Measurements from ENCODE around the gene MRPL58.
A peak's percentile ranks its signal among the peaks of the same experiment; 100 is the strongest.
"Not testable (repeated sequence)": the region's sequence is repeated elsewhere in the genome, so short reads cannot be mapped to it uniquely, and the experiment has no call there.

MRPL58 gene

DNA sequence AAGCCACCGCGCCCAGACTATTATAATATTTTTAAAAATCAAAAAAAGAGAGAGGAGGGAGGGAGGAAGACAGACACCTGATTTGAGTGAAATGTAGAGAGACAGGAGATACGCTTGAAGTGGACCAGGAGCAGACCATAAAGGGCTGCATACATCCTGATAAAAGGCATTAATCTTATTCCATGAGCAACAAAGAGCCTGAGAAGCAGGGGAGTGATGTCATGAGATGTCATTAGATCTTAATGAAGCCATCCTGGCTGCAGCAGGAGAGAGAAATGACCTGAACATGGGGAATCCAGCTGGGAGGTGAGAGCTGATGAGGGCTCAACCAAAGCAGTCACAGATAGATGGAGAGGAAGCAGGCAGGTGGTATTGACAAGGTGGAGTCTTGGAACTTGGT lies 34.7 kb upstream of the MRPL58 start:
- CTCF ChIA-PET, result interaction anchor here (1.6 to 3.6 kb wide), 2 partner anchors 11 to 16 kb away, joined by 4 to 26 read pairs; no protein-coding TSS in a partner anchor
- POLR2A ChIA-PET, result no interaction called here
- DNase-seq (ENCODE audit: low read depth, low spot score), result no peak
- no peak overlapping the region for H3K4me3 ChIP-seq (ENCODE audit: low read depth, low read length)
- TF ChIP-seq, protein P1, sequence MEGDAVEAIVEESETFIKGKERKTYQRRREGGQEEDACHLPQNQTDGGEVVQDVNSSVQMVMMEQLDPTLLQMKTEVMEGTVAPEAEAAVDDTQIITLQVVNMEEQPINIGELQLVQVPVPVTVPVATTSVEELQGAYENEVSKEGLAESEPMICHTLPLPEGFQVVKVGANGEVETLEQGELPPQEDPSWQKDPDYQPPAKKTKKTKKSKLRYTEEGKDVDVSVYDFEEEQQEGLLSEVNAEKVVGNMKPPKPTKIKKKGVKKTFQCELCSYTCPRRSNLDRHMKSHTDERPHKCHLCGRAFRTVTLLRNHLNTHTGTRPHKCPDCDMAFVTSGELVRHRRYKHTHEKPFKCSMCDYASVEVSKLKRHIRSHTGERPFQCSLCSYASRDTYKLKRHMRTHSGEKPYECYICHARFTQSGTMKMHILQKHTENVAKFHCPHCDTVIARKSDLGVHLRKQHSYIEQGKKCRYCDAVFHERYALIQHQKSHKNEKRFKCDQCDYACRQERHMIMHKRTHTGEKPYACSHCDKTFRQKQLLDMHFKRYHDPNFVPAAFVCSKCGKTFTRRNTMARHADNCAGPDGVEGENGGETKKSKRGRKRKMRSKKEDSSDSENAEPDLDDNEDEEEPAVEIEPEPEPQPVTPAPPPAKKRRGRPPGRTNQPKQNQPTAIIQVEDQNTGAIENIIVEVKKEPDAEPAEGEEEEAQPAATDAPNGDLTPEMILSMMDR (IDR thresholded peaks at IDR 0.05; ENCODE audit: insufficient read depth, low read length, missing control alignments), result no peak

DNA sequence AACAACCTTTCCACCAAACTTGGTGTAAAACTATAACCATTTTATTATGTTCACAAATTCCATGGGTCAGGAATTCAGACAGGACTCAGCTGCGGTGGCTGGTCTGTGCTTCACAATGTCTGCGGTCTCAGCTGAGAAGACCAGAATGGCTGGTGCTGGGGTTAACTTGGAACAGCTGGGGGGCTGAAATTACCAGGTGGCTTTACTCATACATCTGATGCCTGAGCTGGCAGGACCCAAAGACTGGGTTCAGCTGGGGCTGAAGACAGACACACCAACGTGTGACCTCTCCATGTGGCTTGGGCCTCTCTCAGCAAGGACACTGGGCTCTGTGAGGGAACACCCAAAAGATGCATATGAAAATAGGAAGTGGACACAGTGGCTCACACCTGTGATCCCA lies 34.2 kb upstream of the MRPL58 start:
- H3K4me3 ChIP-seq (ENCODE audit: low read depth, low read length), result no peak overlapping the region
- POLR2A ChIA-PET, result no interaction called here
- CTCF ChIA-PET, result interaction anchor here (1.5 to 3.6 kb wide), 3 partner anchors 11 to 20 kb away, joined by 4 to 26 read pairs (median 4); no protein-coding TSS in a partner anchor
- TF ChIP-seq, protein P1 (IDR thresholded peaks at IDR 0.05; ENCODE audit: insufficient read depth, low read length, missing control alignments), result no peak
- no peak for DNase-seq (ENCODE audit: low read depth, low spot score)

DNA sequence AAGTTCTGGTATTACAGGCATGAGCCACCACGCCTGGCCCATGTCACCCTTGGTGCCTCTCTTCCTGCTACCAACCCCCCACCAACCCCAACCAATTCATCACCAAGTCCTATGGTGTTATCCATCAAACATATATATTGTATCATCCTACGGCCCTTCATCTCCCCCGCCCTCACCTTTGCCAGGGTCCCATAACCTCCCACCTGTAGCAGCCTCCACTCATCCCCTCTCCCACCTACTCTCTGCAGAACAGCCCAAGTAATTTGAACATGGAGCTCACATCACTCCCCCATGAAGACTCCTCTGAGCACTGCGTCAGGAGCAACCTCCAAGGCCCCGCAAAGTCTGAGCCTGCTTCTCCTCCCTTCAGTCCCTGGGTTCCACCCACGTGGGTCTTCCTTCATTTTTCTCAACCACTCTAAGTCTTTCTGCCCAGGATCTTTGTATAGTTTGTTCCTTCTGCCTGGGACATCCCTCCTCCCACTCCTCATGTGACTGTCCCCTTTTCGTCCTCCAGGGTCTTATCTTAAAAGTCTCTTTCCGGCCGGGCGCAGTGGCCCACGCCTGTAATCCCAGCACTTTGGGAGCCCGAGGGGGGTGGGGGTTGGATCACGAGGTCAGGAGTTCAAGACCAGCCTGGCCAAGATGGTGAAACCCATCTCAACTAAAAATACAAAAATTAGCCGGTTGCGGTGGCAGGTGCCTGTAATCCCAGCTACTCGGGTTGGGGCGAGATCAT lies 32.9 kb upstream of the MRPL58 start:
- POLR2A ChIA-PET, result no interaction called here
- DNase-seq (ENCODE audit: low read depth, low spot score), result no peak
- TF ChIP-seq, protein P1 (IDR thresholded peaks at IDR 0.05; ENCODE audit: insufficient read depth, low read length, missing control alignments), result no peak
- no peak overlapping the region for H3K4me3 ChIP-seq (ENCODE audit: low read depth, low read length)
- CTCF ChIA-PET, result interaction anchor here (1.5 to 3.6 kb wide), 4 partner anchors 13 to 22 kb away, joined by 3 to 26 read pairs (median 4); no protein-coding TSS in a partner anchor

DNA sequence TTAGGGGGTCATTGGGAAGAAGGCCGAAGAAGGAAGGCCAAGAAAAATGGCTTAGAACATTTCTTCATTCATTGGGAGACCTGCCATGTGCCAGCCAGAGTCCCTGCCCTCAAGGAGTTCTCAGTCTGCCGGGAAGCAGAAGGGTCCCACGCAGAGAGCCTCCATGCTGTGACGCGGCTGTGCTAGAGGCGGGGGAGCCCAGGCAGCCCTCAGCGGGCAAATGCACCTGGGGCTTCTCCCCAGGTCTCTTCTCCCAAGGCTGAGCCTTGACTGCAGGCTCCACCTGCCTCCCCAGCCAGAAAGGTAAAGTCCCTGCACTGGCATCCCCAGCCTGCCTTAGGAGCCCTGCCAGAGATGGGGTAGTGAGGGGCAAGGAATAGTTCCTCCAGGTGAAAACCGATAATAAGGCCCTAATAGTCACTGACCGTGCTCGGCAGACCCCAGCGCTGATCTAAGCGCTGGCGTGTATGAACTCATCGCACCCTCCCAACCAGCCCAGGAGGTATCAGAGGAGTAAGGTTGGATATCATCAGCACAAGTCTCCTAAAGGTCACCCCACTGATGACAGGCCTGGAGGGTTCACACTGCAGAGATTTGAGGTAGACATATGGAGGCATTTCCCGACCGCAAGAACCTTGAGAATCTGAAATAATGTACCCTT lies 31.0 kb upstream of the MRPL58 start:
- DNase-seq (ENCODE audit: low read depth, low spot score), result no peak
- POLR2A ChIA-PET, result no interaction called here
- TF ChIP-seq, protein P1 (IDR thresholded peaks at IDR 0.05; ENCODE audit: insufficient read depth, low read length, missing control alignments), result no peak
- CTCF ChIA-PET, result no interaction called here
- H3K4me3 ChIP-seq (ENCODE audit: low read depth, low read length), result peak overlapping the region; percentile 72

DNA sequence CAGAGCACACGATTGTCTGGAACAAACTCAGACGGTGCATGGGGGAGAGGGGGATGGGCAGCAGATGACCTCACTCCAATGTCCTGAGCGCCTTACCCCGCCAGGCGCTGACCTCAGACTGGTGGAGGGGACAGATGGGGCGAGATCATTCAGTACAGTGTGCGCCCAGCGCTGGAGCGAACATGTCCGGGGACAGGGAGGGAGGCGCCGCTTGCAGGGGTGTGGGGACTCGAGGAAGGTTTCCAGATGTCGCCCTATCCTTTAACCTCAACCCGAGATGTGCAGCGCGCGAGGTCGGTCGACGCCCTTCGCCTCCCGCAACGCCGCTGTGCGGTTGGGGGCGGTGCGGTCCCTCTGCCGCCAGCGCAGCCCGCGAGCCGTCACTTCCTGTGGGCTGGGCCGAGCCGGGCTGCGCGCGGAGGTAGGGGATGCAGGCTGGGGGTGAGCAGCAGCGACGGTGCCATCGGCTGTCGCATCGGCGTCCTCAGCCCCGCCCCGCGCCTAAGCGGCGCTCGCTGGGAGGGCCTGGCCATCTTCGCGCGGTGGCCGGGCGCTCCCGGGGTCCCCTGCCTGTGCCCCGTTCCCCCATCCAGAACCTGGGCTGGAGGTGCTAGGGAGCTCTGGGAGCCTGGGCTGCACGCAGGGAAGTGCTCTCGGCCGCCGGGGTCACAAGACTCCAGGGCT lies 30.3 kb upstream of the MRPL58 start:
- ChIA-PET CTCF (interaction anchor here (0.7 to 3.2 kb wide), 4 partner anchors 11 to 22 kb away, joined by 3 to 22 read pairs (median 4); no protein-coding TSS in a partner anchor), POLR2A (interaction anchor here (0.7 kb wide), 1 partner anchor 29 kb away, joined by 3 read pairs; no protein-coding TSS in a partner anchor)

DNA sequence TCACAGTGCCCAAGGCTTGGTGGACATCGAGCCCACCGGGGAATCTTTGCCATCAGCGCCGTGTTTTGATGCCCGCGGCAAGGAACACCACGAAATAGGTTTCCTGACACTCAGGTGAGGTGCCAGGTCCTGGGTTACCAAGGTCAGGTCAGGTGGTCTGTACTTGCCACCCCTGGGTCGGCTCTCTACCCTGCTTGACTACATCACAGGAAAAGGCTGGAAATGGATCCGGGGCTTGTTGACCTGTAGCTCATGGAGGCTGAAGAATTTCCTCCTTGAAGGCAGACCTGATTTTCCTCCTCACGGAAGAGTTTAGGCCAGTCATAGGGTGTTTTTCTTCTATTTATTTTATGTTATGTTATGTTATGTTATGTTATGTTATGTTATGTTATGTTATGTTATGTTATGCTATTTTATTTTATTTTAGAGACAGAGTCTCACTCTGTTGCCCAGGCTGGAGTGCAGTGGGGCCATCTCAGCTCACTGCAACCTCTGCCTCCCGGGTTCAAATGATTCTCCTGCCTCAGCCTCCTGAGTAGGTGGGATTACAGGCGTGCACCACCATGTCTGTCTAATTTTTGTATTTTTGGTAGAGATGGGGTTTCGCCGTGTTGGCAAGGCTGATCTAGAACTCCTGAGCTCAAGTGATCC lies 29.7 kb upstream of the MRPL58 start:
- ChIA-PET CTCF (interaction anchor here (0.7 to 3.2 kb wide), 5 partner anchors 11 to 30 kb away, joined by 3 to 22 read pairs (median 5); partner anchors contain the start of gene MRPL58), POLR2A (interaction anchor here (0.7 kb wide), 2 partner anchors 9 to 28 kb away, joined by 3 read pairs; no protein-coding TSS in a partner anchor)
- not testable (repeated sequence) for DNase-seq (ENCODE audit: low read depth, low spot score)
- H3K4me3 ChIP-seq (ENCODE audit: low read depth, low read length), result peak overlapping the region; percentile 72

More for the DNA sequence above, 30.3 kb upstream of the MRPL58 start:
- DNase-seq (ENCODE audit: low read depth, low spot score), result no peak
- H3K4me3 ChIP-seq (ENCODE audit: low read depth, low read length), result peak overlapping the region; percentile 72
- TF ChIP-seq, protein P1 (IDR thresholded peaks at IDR 0.05; ENCODE audit: insufficient read depth, low read length, missing control alignments), result no peak

Data from AG04449 (cell line).